T-helper 1 cell treated with Interleukin-12 subunit alpha and Interleukin-12 subunit beta and Interleukin-4 antibody, amounts not matched to agents 30 μg/mL and 1 μg/mL, for 36 hours (primary cell): ENCODE results near the gene SGCD.
A peak's percentile ranks its signal among the peaks of the same experiment; 100 is the strongest.

Experiments used
- H3K27ac Mint-ChIP-seq: one replicate; pipeline ENCODE4 v1.8.0; 2021; ENCODE audit warnings: mild to moderate bottlenecking, mixed read lengths
- H3K27me3 Mint-ChIP-seq: one replicate; pipeline ENCODE4 v1.8.0; 2021; ENCODE audit warnings: low read depth, mixed read lengths
- H3K36me3 Mint-ChIP-seq: one replicate; pipeline ENCODE4 v1.8.0; 2021; ENCODE audit warnings: low read depth, mixed read lengths
- H3K4me1 Mint-ChIP-seq: one replicate; pipeline ENCODE4 v1.8.0; 2021; ENCODE audit warnings: low read depth, mixed read lengths
- H3K4me3 Mint-ChIP-seq: one replicate; pipeline ENCODE4 v1.8.0; 2021; ENCODE audit warnings: mild to moderate bottlenecking, moderate library complexity, mixed read lengths
- H3K9me3 Mint-ChIP-seq: one replicate; pipeline ENCODE4 v1.8.0; 2021; ENCODE audit warnings: mixed read lengths

The SGCD gene

DNA sequence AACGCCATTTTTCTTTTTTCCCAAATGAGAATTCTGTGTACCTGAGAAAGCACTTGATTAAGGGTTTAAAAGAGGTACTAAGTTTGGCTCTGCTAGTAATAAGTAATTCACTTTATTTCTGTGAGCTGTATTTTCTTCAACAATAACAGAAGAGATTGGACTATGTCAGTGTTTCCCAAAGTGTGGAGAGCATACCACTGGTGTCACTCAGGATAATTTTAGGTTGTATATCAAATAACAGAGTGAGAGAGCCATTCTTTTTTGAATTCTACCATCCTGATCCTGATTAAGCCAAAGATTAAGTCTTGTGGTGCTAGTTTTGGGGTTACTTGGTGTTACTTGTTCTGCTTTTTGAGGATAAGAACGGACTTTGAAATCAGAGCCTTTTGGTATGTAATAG is 380.8 kb downstream of the SGCD start:
- Mint-ChIP-seq H3K27me3 (peaks cover 61% of the 10 kb centered on the region), H3K9me3 (peaks cover 3% of the 10 kb centered on the region)

DNA sequence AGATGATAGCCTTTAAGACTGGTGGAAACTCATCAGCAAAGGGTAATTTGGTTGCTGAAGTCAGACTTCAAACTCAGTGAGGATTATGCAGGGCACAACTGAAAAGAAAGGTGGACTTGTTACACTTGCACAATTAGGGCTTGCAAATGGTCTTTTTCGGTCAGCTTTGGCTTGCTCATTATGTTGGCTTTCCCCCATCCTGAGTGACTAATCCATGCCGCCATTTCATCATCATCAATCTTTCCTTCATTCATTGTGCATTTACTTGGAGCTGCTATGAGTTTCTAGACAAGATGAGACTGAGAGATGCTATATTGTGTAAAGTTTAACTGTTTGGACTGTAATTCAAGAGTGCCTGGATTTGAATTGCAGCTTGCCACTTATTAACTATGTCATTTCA is 388.3 kb downstream of the SGCD start:
- Mint-ChIP-seq H3K4me3 (no peak overlapping the region), H3K9me3 (peaks cover 3% of the 10 kb centered on the region), H3K27me3 (peaks cover 14% of the 10 kb centered on the region), H3K4me1 (no peaks in the 10 kb centered on the region), H3K27ac (no peak overlapping the region), H3K36me3 (no peaks in the 10 kb centered on the region)

More for the DNA sequence above, 380.8 kb downstream of the SGCD start:
- H3K4me1 Mint-ChIP-seq, result no peaks in the 10 kb centered on the region
- no peaks in the 10 kb centered on the region for H3K36me3 Mint-ChIP-seq
- H3K27ac Mint-ChIP-seq, result no peak overlapping the region
- no peak overlapping the region for H3K4me3 Mint-ChIP-seq

DNA sequence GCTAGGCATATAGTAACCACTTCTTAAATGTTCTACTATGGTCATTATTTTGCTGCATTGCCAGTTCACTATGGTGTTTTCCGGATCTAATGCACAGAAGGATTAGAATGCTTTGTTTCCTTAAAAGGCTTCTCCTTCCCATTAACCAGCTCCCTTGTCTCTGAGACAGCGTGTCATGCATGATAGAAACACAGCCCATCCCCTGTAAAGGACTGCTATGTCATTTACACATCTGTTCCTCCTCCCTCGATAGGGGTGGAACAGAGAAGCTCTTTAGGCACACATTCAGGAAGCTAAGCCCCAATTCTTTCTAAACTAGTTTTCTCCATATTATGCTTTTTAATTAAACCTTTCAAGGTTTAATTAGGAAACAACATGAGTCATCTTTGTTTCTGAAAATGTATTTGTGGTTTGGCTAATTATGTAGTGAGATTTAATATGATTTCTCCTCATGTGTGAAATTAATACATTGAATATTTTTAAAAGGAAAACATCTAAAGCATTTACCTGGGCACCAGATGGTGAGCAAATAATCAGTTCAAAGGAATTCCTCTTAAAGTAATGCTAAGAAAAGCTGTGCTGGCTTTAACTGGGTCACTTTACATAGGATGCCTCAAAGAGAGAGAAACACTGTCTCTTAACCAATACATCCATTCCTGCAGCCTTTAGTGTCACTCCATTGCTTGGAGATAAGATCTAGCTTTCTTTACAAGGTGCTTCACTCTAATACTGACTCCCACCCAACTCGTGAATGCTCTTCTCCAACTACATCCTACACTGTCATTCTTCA is 389.8 kb downstream of the SGCD start:
- no peaks in the 10 kb centered on the region for H3K9me3 Mint-ChIP-seq
- H3K4me1 Mint-ChIP-seq, result no peaks in the 10 kb centered on the region
- no peak overlapping the region for H3K4me3 Mint-ChIP-seq
- peaks cover 14% of the 10 kb centered on the region for H3K27me3 Mint-ChIP-seq
- H3K27ac Mint-ChIP-seq, result no peak overlapping the region
- no peaks in the 10 kb centered on the region for H3K36me3 Mint-ChIP-seq

DNA sequence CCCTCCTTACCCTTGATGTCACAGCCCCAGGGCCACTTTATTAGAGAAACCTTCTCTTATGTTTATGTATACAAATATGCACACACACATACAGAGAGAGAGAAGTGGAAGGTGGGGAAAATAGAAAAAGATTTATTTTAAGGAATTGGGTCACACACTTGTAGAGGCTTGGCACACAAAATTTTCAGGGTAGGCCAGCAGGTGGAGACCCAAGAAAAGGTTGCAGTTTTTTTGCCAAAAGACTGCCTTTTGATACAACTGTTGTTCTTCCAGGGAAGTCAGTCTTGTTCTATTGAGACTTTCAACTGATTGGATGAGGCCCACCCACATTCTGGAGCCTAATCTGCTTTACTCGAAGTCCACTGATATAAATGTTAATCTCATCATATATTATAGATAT is 392.0 kb downstream of the SGCD start:
- H3K4me1 Mint-ChIP-seq, result no peaks in the 10 kb centered on the region
- H3K9me3 Mint-ChIP-seq, result no peaks in the 10 kb centered on the region

DNA sequence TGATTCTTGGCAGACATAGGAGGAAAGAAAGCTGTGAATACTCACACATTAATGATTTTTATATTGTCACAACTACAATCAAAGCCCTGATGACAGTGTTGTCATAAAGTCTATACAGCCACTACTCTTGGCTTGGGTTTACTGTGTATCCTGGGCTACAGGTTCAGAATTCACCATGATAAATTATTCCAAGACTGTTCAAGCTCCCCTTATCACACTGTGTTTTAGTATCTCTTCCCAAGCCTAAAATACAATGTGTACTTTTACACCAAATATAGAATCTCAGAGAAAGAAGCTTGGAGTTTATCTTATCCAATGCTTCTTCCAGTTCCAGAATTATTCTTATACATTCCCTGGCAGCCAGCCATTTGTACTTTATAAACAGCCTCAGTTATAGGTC is 395.4 kb downstream of the SGCD start:
- Mint-ChIP-seq H3K36me3 (no peaks in the 10 kb centered on the region), H3K27ac (no peak overlapping the region), H3K9me3 (no peaks in the 10 kb centered on the region), H3K27me3 (peaks cover 16% of the 10 kb centered on the region), H3K4me1 (no peaks in the 10 kb centered on the region), H3K4me3 (no peak overlapping the region)

More for the DNA sequence above, 392.0 kb downstream of the SGCD start:
- no peaks in the 10 kb centered on the region for H3K27me3 Mint-ChIP-seq
- H3K4me3 Mint-ChIP-seq, result no peak overlapping the region
- no peaks in the 10 kb centered on the region for H3K36me3 Mint-ChIP-seq
- no peak overlapping the region for H3K27ac Mint-ChIP-seq

DNA sequence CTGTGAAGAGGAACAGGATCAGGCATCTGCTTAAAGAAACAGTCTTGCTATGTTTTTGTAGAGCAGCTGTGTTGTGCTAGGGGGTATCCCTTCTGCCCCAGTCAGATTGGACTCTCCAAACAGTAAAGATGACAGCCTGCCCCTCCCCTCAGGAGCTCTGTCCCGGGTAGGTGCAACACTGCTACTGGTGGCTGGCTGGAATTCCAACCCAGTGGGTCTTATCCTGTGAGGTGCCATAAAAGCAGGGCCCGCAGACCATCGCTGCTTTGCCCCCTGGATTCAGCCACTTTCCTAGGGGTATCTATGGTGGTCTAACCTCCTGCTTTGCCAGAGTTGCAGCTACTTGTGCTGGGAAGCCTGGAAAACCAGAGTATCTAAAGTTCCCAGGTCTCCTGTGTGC is 408.5 kb downstream of the SGCD start:
- peaks cover 8% of the 10 kb centered on the region for H3K9me3 Mint-ChIP-seq
- H3K4me3 Mint-ChIP-seq, result no peak overlapping the region
- H3K36me3 Mint-ChIP-seq, result peaks cover 2% of the 10 kb centered on the region
- H3K4me1 Mint-ChIP-seq, result no peaks in the 10 kb centered on the region
- H3K27me3 Mint-ChIP-seq, result peaks cover 41% of the 10 kb centered on the region
- no peak overlapping the region for H3K27ac Mint-ChIP-seq

DNA sequence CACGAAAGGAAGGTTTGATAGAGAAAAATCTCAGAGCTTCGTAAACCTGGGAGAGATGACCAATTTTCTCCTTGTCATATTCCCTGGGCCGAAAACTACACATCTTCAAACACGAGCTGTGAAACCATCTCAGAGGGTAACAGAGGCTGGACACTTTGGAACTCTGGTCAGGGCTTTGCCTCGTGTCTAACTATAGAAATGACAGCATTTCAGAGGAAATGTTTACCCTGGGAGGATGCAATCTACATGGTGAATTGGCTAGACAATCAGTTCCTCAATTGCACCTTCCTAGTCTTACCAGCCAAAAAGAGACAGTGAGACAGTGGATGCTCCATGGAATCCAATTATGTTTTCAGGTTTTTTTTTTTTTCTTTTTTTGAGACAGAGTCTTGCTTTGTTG is 414.6 kb downstream of the SGCD start:
- Mint-ChIP-seq H3K4me1 (no peaks in the 10 kb centered on the region), H3K27ac (no peak overlapping the region), H3K27me3 (peaks cover 34% of the 10 kb centered on the region), H3K4me3 (no peak overlapping the region), H3K9me3 (peaks cover 4% of the 10 kb centered on the region), H3K36me3 (no peaks in the 10 kb centered on the region)

DNA sequence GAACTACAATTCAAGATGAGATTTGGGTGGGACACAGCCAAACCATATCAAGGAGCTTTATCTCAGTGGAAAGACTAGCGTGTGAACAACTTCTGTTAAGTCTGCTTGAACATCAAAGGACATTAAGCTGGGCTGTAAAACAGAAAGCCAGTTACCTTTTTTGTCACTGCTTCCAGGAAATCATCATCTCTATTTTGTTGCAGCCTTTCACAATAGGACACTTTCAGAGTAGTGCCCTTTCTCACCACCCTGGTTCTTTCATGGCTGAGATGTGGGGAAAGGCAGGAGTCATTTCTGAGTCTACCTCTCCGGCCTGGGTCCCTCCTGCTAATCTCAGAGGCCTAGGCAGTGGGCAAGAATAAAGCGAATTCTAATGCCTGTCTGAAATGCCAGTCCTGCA is 426.9 kb downstream of the SGCD start:
- Mint-ChIP-seq H3K4me1 (peaks cover 18% of the 10 kb centered on the region), H3K36me3 (peaks cover 12% of the 10 kb centered on the region), H3K9me3 (peaks cover 4% of the 10 kb centered on the region), H3K27me3 (no peaks in the 10 kb centered on the region), H3K27ac (peak overlapping the region; percentile 64), H3K4me3 (no peak overlapping the region)

DNA sequence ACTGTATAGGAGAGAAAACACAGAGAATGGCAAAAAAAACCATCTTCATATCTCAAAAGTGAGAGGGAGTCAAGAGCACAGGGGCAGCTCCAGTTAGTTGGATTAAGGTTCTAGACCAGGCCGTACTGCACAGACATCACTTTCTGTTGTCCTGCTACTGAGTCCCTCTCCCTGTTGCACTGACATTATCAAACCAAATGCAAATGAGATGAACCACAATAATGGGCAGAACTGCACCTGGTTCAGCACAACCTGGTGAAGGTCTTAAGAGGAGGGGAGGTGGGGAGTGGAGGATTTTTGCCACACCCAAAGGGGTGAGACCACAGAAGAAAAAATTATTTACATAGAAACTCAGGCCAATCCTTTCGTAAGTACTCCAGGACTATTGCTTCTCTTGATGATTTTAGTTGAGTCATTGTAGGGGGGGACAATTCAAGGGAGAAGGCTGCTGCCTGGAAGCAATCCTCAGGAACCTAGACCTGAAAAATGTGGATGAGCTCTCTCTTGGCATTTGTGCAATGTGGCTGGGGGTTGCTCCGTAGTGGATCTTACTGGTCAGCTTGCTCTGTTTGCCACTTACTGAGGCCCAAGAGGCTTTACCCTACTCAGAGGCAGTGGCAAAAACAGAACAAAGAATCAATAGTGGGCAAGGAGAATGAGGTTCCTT is 428.6 kb downstream of the SGCD start:
- Mint-ChIP-seq H3K27ac (no peak overlapping the region), H3K4me3 (no peak overlapping the region)

DNA sequence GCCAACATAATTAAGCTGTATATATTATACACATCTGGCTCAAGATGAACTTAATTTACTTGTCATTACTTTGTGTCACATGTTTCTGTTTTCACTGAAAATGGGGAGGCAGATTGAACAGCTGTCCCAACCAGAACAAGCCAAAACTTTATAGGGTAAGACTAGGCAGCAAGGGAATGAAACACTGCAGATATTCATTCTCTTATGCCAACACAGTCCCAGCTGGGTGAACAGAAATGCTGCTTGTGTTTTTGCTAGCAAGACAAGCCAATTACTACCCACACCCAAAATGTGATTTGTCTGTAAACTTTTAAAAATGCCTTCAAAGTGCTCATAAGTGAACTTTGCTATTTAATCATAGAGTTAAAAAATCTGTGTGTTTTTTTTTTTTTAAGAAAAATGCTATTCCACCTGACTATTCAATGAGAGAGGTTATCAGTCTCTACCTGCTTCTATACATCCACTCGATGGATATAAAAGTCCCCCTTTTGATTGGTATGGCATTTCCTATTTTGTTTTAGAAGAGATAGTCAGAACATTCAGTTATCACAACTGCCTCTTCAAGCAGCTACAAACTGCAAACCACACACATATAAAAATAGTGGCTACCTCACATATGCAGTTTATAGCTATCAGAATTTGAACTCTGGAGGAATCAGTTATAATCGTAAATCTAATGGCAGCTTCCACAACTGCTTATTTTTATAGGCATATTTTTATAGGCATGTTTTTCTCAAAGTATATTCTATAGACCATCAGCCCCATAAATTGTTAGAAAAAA is 431.2 kb downstream of the SGCD start:
- Mint-ChIP-seq H3K4me1 (peaks cover 17% of the 10 kb centered on the region), H3K36me3 (peaks cover 13% of the 10 kb centered on the region), H3K4me3 (no peak overlapping the region), H3K27me3 (no peaks in the 10 kb centered on the region), H3K27ac (no peak overlapping the region), H3K9me3 (no peaks in the 10 kb centered on the region)

More for the DNA sequence above, 428.6 kb downstream of the SGCD start:
- Mint-ChIP-seq H3K27me3 (no peaks in the 10 kb centered on the region), H3K9me3 (peaks cover 4% of the 10 kb centered on the region), H3K36me3 (peaks cover 13% of the 10 kb centered on the region), H3K4me1 (peaks cover 18% of the 10 kb centered on the region)

DNA sequence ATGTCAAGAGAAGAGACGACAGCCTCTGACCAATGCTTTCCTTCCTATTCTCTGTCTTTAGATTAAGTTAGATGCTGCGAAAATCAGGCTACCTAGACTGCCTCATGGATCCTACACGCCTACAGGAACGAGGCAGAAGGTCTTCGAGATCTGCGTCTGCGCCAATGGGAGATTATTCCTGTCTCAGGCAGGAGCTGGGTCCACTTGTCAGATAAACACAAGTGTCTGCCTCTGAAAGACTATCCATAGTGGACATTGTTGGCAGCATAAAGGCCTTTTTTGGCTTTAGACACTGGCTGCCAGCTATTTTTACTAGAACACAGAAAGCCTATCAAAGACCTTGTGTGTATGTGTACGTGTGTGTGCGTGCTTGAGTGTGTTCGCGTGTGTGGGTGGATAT is 432.2 kb downstream of the SGCD start:
- Mint-ChIP-seq H3K4me1 (peaks cover 9% of the 10 kb centered on the region), H3K36me3 (peaks cover 13% of the 10 kb centered on the region), H3K4me3 (no peak overlapping the region), H3K27me3 (no peaks in the 10 kb centered on the region), H3K27ac (no peak overlapping the region), H3K9me3 (no peaks in the 10 kb centered on the region)

DNA sequence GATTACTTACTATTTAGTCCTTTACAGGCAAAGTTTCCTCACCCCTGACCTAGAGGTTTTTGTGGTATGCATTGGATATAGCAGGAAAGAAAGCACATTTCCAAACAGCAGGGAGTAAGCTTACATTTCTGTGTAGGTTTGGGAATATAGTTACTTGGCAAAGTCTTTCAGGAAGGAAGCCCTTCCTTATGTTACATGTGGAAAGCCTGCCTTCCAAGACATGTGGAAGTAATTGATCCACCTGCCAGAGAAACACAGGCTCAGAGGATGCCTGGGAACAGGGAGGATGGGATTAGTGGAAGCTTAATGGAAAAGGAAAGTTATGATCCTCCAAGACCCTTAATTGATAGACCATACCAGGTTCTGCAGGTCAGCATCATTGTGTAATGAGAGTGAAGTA is 435.8 kb downstream of the SGCD start:
- Mint-ChIP-seq H3K4me3 (no peak overlapping the region), H3K36me3 (peaks cover 5% of the 10 kb centered on the region), H3K27ac (no peak overlapping the region), H3K9me3 (no peaks in the 10 kb centered on the region), H3K27me3 (peaks cover 7% of the 10 kb centered on the region), H3K4me1 (peaks cover 4% of the 10 kb centered on the region)

DNA sequence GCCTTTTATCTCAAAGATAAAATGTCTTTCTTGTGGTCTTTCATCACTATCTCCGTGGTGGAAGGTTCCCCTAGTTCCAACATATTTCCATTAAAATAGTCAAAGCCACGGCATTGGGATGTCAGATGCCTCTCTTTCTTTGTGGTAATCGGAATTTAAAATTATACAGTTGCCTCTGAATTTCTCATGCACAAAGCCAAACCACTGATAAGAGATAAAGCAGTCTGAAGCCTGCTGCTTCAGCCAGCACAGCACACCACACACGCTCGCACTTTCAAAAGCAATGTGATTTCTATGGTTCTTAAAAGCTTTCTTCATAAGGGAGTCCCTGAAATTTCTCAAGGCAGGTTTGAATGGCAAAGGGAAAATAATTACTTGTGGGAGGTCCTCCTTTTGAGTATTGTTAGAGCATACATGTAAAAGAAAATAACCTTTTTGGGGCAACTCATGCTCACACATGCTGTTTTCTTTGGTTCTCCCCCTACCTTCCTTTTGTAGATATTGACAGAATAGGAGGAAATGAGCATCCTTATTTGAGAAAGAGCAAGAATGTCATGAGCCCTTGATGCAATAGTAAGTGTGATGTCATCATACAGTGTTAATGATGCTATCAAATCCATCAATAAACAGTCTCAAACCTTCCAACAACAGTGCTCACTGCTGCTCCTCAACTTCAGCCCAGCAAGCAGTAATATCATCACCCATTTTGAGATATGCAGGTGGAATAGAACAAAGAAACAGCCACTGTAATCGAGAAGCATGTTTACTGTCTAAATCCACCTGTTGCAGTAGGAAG is 437.4 kb downstream of the SGCD start:
- Mint-ChIP-seq H3K4me1 (peaks cover 6% of the 10 kb centered on the region), H3K27me3 (peaks cover 23% of the 10 kb centered on the region), H3K4me3 (no peak overlapping the region), H3K9me3 (no peaks in the 10 kb centered on the region), H3K36me3 (peaks cover 5% of the 10 kb centered on the region), H3K27ac (no peak overlapping the region)

DNA sequence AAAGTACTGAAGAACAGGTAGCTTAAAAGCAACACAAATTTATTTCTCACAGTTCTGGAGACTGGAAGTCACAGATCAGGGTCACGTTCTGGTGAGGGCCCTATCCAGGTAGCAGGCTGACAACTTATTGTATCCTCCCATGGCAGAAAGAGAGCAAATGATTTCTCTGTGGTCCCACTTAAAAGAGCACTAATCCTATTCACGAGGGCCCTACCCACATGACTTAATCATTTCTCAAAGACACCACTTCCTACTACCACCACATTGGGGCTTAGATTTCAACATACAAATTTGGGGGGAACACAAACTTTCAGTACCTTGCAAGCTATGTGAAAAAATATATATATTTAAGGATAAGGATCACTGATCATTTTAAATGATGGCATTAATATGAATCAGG is 447.3 kb downstream of the SGCD start:
- no peak overlapping the region for H3K4me3 Mint-ChIP-seq
- H3K9me3 Mint-ChIP-seq, result peaks cover 8% of the 10 kb centered on the region
- no peaks in the 10 kb centered on the region for H3K36me3 Mint-ChIP-seq
- peaks cover 12% of the 10 kb centered on the region for H3K4me1 Mint-ChIP-seq
- H3K27ac Mint-ChIP-seq, result no peak overlapping the region
- peaks cover 14% of the 10 kb centered on the region for H3K27me3 Mint-ChIP-seq
